Activated T-cell treated with anti-CD3 and anti-CD28 coated beads for 48 hours (primary cell): ENCODE measurements around the gene AK2.
"Not testable (repeated sequence)": the region's sequence is repeated elsewhere in the genome, so short reads cannot be mapped to it uniquely, and the experiment has no call there.

Source experiments
- DNase-seq: peaks from one replicate; pipeline ENCODE4 v3.0.0-alpha.2; 2020; ENCODE audit warnings: low read depth

The AK2 gene

GRCh38 chr1:33050221-33051076 lies 13.8 kb upstream of the AK2 start:
- DNase-seq = no peak

- no peak for DNase-seq
These were observed 12.7 kb upstream of the AK2 start for GRCh38 chr1:33049371-33049770.

GRCh38 chr1:33048426-33048825 lies 11.7 kb upstream of the AK2 start:
- no peak for DNase-seq

- no peak for DNase-seq
These were observed 11.2 kb upstream of the AK2 start for GRCh38 chr1:33047839-33048305.

GRCh38 chr1:33047290-33047689 lies 10.6 kb upstream of the AK2 start:
- no peak for DNase-seq

- not testable (repeated sequence) for DNase-seq
These were observed 9.6 kb upstream of the AK2 start for GRCh38 chr1:33046234-33046633.

GRCh38 chr1:33045814-33046213 lies 9.1 kb upstream of the AK2 start:
- no peak for DNase-seq

GRCh38 chr1:33045246-33045645 lies 8.6 kb upstream of the AK2 start:
- DNase-seq = no peak

GRCh38 chr1:33043267-33044092 lies 6.8 kb upstream of the AK2 start:
- DNase-seq = no peak

- DNase-seq = no peak
These were observed 6.1 kb upstream of the AK2 start for GRCh38 chr1:33042831-33043230.

GRCh38 chr1:33041026-33041425 lies 4.3 kb upstream of the AK2 start:
- DNase-seq = no peak

GRCh38 chr1:33039840-33040239 lies 3.2 kb upstream of the AK2 start:
- DNase-seq = no peak

GRCh38 chr1:33036051-33036525 lies 595 bp downstream of the AK2 start:
- DNase-seq = no peak

- no peak for DNase-seq
These were observed 4.4 kb downstream of the AK2 start for GRCh38 chr1:33032126-33032869.

- no peak for DNase-seq
These were observed 5.2 kb downstream of the AK2 start for GRCh38 chr1:33031506-33031905.

- no peak for DNase-seq
These were observed 6.1 kb downstream of the AK2 start for GRCh38 chr1:33030575-33030974.

- no peak for DNase-seq
These were observed 6.8 kb downstream of the AK2 start for GRCh38 chr1:33029921-33030320.

GRCh38 chr1:33029209-33029608 lies 7.5 kb downstream of the AK2 start:
- DNase-seq = no peak

- DNase-seq = no peak
These were observed 10.9 kb downstream of the AK2 start for GRCh38 chr1:33025761-33026160.

GRCh38 chr1:33025180-33025569 lies 11.5 kb downstream of the AK2 start:
- DNase-seq = no peak

- peak; percentile 73 for DNase-seq
These were observed 12.1 kb downstream of the AK2 start for GRCh38 chr1:33024430-33025179.
